Erythroblast (primary cell): ENCODE measurements around the gene MSTN.

Source experiments
- GATA1 ChIP-seq: IDR thresholded peaks from 2 replicates; pipeline ENCODE4 v1.6.1; 2011; ENCODE audit warnings: low read depth, mild to moderate bottlenecking, control low read depth, low read length, moderate library complexity
- POLR2A ChIP-seq: IDR thresholded peaks from 2 replicates; pipeline ENCODE4 v1.6.1; 2011; ENCODE audit warnings: mild to moderate bottlenecking, low read length

DNA sequence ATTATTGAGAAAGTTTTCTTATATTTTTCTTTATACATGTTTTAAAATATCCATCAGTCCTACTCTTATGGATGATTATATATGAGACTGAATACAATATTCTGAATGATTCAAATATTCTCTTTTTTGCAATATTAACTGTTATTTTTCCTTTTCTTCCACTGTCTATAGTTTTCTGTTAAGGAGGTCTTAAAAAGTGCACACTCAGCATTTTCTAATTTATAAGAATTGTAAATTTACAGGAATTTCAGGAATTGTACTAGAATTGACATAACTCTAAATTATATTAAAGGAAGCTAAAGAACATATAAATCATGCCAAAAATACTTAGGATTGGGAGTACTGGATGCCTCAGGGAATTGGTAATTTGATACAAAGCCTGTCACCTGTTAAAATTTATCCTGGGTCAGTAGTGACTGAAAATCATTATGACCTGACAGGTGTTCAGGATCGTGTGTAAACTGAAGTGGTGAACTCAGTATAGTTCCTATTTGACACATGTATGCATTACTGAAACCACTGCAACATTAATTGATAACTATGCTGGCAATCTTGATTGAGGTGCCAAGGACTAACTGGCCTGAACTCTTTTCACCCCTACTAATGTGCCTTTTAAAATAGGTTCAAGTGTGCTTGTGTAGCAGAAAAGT, 30.4 kb downstream of the MSTN start:
- no peak for TF ChIP-seq POLR2A
- TF ChIP-seq GATA1 = no peak
